GDM1 (cell line): Measurements from ENCODE around the gene C14orf119.
"Not testable (repeated sequence)": the region's sequence is repeated elsewhere in the genome, so short reads cannot be mapped to it uniquely, and the experiment has no call there.

ENCODE experiments used
- DNase-seq: peaks from one replicate; lab custom pipeline; 2025; lab: John Stamatoyannopoulos, UW

Gene C14orf119

DNA sequence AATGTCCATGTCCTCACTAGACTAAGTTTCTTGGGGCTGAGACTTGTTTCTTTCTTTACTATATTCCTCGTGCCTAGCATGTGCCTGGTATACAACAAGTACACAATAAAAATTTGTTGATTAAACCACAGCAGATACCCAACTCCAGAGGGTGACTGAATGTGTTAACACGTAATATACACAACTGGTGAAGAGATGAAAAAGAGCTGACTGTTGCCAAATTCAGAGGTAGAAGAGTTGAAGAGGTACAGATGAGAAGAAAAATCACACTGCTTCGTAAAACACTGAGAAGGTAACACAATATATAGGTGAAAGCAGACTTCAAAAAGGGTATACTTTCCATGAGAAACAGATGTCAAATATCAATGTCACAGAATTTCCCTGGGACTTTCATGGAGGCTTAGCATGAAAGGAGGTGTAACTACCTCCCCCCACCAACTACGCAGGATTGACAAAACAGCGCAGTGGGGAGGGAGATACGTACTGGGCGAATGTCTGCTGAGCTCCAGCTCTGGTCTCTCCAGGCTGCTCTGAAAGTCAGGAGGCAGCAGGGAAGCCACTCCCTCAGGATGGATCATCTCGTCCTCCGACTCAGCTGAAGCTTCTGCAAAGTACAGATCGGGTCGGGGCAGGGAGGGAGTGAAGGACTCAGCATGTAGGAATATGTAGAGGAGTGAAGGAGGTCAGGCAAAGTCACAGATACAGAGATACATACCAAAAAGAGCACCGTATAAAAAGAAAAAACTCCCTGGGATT, 5.6 kb upstream of the C14orf119 start:
- no peak for DNase-seq

- DNase-seq = no peak
These were observed 5.1 kb upstream of the C14orf119 start for GRCh38 chr14:23090254-23090636.

DNA sequence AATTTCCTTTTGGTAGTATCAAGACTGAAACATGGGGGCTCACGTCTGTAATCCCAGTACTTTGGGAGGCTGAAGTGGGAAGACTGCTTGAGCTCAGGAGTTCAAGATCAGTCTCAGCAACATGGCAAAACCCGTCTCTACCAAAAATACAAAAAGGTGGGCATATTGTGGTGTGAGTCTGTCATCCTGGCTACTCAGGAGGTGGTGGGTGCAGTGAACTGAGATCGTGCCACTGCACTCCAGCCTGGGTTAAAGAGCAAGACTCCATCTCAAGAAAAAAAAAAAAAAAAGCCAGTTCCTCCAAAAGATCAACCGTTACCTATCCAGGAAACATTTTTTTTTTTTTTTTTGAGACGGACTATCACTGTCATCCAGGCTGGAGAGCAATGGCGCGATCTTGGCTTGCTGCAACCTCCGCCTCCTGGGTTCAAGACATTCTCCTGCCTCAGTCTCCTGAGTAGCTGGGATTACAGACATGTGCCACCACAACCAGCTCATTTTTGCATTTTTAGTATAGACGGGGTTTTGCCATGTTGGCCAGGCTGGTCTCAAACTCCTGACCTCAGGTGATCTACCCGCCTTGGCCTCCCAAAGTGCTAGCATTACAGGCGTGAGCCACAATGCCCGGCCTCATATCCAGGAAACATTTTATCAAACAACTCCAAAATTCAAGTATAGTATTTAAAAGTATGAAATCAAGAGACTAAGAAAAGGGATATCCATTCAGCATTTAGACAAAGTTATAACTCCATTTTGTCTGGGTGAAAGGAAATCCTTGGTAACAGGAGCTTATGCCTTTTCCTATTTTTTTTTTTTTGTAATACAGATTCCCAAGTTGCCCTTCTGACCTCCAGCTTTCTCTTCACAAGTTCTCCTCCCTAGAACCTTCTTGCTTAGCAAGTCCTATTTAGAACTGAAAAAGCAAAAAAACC, 3.7 kb upstream of the C14orf119 start:
- DNase-seq = no peak

- no peak for DNase-seq
These were observed 2.2 kb upstream of the C14orf119 start for GRCh38 chr14:23093104-23093503.

DNA sequence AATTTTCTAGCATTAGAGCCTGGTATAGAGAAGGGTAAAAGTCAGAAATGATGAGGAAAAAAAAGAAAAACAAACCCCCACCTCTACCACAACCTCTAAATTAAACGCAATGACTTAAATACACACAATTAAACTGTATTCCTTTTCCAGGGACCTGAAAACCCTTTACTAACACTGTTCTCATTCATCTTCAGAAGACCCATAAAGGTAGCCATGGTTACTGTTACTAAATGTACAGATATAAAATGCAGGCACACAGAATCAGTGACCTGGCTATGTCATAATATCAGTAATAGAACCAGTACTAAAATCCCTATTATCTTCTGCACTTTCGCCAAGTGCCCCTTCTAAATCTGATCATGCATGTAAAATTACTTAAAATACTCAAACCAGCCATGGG, 1.8 kb upstream of the C14orf119 start:
- DNase-seq = no peak

GRCh38 chr14:23093991-23094665, 1.2 kb upstream of the C14orf119 start:
- no peak for DNase-seq

DNA sequence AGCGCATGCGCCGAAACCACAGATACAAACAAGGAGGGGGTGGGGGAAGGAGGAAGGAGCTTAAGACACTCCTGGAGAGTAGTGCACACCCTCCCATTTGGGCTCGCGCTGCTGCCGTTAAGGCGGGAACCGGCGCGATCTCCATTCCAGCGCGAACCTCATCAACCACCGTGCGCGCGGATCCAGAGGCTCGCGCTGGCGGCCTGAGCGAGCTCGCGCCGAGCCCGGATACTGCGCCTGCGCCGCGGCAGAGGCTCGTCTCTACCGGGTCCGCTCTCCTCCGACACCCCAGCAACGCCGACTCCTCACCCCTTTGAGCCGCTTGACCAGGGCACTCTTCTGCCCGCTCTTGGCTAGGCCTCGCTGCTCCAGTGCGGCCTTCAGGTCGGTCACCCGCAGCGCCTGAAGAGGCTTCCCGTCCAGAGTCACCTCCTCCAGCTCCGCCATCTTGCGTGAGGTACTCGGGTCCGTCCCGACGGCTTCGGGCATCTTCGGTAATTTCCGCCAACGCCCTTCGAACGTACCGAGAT, 574 bp upstream of the C14orf119 start, which contains the start of gene ACIN1:
ACIN1 (minus strand) TSS at position 471 of the 530 bp plus-strand sequence; CDS start at position 447, 24 bp downstream.
- DNase-seq = no peak

DNA sequence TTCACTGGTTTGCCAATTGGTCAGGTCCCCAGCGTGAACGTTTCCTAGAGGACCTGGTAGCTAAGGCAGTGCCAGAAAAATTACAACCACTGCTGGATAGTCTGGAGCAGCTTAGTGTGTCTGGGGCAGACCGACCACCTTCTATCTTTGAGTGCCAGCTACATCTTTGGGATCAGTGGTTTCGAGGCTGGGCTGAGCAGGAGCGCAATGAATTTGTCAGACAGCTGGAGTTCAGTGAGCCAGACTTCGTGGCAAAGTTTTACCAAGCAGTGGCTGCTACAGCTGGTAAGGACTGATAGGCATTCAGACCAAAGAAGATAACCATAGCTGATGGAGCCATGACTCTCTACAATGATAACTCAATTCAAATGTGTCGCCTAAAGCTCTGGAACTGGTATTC, 2.5 kb downstream of the C14orf119 start:
- DNase-seq = no peak

DNA sequence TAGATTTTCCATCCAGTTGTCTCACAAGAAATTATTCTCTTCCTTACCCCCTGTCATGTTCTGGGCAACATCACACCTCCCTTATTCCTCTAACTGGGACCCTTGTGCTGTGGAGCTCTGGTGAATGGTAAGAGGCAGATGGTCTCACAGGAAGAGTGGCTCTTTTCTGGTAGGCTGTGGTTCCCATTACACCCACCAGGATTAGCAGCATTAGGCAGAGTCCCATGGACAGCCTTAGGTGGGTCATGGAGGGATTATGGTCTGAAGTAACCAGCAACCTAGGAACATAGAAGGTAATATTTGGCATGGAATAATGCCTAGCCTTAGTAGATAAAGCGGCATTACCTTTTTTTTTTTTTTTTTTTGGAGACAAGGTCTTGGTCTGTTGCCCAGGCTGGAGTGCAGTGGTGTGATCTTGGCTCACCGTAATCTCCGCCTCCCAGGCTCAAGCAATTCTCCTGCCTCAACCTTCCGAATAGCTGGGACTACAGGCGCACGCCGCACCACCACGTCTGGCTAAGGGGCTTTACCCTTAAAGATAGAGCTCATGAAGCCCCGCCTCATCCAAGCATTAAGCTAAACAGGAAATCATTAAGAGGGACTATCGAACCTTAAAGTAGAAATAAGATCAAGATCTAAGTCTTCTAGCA, 4.0 kb downstream of the C14orf119 start:
- no peak for DNase-seq

- no peak for DNase-seq
These were observed 6.1 kb downstream of the C14orf119 start for GRCh38 chr14:23101213-23101970.

DNA sequence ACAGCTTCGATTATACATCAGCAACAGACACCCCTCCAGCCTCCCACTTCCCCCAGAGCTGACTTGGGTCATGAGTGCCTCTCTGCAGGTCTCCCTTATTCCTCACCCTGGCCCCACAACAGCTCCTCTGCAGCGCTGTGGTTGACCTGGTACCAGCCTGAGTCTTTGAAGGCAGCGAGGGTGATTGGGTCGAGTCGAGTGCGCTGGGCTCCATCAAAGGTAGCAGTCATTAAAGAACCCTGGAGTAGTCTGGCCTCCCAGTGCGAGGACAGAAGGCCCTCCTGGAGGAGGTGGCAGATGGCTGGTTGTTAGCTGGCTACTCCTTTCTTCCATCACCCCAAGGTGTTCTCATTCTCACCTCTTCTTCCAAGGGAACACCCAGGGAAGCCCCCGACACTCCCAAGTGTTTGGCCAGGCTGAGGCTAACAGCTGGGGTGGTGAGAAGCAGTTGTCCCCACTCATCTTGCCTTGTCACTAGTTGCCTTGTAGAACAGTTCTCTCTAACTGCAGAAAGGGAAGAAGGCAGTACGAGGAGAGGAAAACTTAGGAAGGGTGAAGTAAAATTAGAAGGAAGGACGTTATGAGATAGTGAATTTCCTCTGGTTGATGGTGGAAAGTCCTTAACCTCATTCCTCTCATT, 6.8 kb downstream of the C14orf119 start:
- no peak for DNase-seq

DNA sequence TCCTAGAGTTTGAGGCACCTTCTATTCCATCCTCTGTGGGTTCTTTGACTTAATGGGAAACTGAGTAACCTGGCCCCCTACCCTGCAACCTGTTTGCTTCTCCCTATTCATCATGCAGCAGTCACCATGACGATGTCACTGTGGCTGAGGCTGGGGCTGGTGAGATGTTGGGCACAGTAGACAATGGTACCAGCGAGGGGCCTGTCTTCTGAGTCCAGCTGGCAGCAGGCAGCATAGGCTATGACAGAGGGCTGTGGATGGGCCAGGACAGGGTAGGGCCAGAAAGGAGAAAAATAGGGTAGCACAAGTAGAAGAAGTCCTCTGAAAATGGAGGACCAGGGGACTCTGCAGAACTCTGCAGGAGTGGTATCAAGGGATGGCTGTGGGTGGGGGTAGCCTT, 7.5 kb downstream of the C14orf119 start:
- no peak for DNase-seq

DNA sequence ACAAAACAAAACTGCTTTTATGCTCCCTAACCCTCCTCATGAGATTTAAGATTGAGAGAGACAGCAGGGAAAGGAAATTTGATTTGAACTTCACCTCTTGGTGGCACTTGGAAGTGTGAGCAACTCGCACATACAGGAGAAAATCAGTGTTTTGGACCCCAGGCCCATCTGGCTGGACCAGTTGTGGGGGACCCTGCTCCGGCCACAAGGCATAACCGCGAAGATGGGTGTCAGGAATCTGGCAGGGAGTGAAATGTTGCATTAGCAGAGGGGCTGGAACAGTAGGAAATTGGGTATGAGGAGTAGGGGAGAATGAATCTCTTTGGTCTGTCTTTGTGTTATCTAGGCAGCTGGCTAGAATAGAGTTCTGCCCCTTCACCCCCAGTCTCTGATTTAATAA, 8.3 kb downstream of the C14orf119 start:
- no peak for DNase-seq

DNA sequence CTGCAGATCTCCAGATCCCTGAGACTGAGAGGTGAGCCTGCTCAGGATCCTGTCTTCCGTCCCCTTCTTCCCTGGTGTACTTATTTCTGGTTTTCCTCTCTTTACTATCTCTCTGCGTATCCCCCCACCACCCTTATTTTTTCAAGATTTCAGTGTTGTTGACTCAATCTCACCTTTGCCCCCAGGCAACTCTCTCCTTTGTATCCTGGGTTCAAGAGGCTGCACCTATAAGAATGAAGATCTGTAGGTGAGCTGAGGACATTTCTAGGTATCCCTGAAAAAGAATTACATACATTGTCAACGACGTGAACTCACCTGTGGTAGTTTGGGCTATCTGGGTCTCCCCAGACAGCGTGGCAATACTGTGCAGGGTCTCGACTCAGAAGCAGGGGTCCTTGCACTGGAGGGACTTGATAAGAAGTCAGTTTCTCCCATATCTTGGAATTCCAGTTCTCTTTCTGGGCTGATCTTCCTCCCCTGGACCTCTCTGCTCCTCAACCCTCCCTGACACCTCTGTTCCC, 8.8 kb downstream of the C14orf119 start:
- DNase-seq = no peak

DNA sequence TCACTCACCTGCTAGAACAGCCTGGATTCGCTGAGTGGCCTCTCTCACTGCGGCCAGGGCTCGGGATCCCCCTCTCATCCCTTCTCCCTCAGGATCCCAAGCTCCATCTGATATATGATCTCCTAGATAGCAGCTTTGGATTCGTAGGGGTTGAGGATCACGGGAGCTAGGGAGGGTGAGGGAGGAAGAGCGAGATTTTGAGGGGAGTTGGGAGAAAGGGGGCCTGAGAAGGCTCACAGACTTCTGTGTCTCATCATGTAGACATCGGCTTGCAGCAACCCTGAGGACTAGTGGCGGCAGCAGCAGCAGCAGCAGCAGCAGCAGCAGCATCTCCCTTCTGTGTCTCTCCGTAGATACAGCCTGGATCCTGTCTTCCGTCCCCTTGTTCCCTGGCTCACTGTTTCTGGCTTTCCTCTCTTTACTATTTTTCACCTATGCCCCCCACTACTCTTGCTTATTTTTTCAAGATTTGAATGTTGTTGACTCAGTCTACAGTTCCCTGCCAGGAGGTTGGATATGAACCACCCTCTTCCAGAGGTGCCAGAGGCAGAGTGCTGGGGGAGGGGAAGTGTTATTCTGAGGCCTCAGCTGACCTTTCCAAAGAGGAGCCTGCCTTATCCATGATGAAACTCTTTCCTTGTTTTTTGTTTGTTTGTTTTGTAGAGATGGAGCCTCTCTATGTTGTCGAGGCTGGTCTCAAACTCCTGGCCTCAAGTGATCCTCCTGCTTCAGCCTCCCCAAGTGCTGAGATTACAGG, 9.5 kb downstream of the C14orf119 start, which contains the start of gene CIROP:
CIROP (minus strand) TSS at position 399 of the 757 bp plus-strand sequence; CDS start at position 330, 69 bp downstream.
- DNase-seq = no peak

DNA sequence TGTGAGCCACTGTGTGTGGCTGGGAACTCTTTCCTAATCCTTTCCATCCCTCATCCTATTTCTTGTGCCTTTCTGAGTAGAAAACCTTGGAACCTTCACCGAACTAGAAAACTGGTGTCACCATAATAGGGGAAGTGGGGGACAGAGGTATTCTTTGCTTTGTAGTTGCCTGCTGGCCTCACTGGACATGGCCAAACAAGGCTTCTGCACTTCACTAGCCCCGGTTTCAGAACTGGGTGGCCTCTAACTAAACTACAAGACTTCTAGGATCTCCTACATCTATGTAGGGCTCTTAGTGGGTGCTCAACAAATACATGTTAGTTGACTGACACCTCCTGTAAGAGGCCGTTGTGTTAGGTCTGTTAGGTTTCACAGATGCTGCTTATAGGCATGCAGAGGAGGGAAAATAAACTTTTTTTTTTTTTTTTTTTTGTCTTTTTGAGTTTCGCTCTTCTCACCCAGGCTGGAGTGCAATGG, 10.1 kb downstream of the C14orf119 start:
- DNase-seq = no peak

DNA sequence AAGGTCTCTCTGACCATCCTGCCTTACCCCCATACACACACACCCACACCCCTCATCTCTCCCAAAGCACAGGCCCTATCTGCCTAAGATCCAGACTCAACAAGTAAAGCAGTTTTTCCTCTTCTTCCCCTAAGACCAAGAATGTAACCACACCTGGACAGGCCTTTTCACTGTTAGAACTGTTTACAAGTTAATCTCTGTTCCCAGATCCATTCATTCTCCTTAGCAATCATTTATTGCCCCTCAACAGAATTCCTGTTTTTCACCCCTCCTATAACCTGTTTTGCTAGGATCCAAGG, 11.4 kb downstream of the C14orf119 start:
- DNase-seq = no peak

- not testable (repeated sequence) for DNase-seq
These were observed 12.3 kb downstream of the C14orf119 start for GRCh38 chr14:23107620-23108019.

- DNase-seq = not testable (repeated sequence)
These were observed 12.9 kb downstream of the C14orf119 start for GRCh38 chr14:23108169-23108568.
